Kidney epithelial cell (primary cell): ENCODE data around the gene SEMA5A. TPM values are rescaled to one million over a fixed set of nuclear protein-coding genes. Genes with fewer than 3 reads are reported as not detected.

Experiments used
- DNase-seq: peaks from one replicate; pipeline ENCODE4 v3.0.0-alpha.2; 2010; ENCODE audit warnings: low read depth
- H3K27me3 ChIP-seq: 2 replicates; pipeline ENCODE4 v1.6.0; 2011; ENCODE audit warnings: low read length; ENCODE audit not compliant: control insufficient read depth, insufficient read depth
- H3K36me3 ChIP-seq: 2 replicates; pipeline ENCODE4 v1.5.1; 2011; ENCODE audit warnings: low read length; ENCODE audit not compliant: control insufficient read depth, insufficient read depth
- H3K4me3 ChIP-seq: 2 replicates; pipeline ENCODE4 v1.5.1; 2011; ENCODE audit warnings: low read depth, mild to moderate bottlenecking, control low read depth, low read length
- CTCF ChIP-seq: IDR thresholded peaks from 2 replicates; pipeline ENCODE4 v1.5.1; 2011; ENCODE audit warnings: mild to moderate bottlenecking, moderate library complexity, low read length, control low read depth, inconsistent platforms; ENCODE audit not compliant: insufficient read depth, poor library complexity, severe bottlenecking
- total RNA-seq: library from RNA; depleted of rRNA; stranded (reverse); fragments of >200 nt; gene quantifications from 2 replicates; pipeline ENCODE4 v1.2.3, GENCODE V29; 2015

SEMA5A gene
- total RNA-seq, 1 donor from 2014 or later = 4.7 TPM

DNA sequence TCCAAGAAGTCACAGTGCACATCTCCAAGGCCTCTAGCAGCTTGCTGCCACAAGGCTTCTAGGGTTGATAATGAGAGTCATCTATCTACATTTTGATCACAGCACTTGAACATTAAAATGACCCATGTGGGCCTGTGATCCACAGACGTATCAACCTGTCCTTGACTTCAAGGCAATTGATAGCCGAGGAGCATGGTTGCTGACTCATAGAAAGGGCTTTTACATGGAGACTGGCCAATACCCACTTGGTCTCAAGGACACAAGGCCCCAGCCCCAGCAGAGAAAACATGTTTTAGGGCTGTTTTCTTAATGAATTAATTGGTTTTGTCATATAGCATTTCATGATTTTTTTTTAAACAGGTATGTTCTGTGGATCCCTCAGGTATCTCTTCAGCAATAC, 314.0 kb downstream of the SEMA5A start:
- no peak overlapping the region for H3K4me3 ChIP-seq
- DNase-seq = no peak
- TF ChIP-seq CTCF = no peak
- H3K36me3 ChIP-seq = no peaks in the 10 kb centered on the region
- H3K27me3 ChIP-seq = no peaks in the 10 kb centered on the region

- no peaks in the 10 kb centered on the region for H3K27me3 ChIP-seq
- no peak for TF ChIP-seq CTCF
- H3K36me3 ChIP-seq = no peaks in the 10 kb centered on the region
- no peak for DNase-seq
- H3K4me3 ChIP-seq = no peak overlapping the region
Observed at GRCh38 chr5:9230355-9230754, 315.5 kb downstream of the SEMA5A start.

DNA sequence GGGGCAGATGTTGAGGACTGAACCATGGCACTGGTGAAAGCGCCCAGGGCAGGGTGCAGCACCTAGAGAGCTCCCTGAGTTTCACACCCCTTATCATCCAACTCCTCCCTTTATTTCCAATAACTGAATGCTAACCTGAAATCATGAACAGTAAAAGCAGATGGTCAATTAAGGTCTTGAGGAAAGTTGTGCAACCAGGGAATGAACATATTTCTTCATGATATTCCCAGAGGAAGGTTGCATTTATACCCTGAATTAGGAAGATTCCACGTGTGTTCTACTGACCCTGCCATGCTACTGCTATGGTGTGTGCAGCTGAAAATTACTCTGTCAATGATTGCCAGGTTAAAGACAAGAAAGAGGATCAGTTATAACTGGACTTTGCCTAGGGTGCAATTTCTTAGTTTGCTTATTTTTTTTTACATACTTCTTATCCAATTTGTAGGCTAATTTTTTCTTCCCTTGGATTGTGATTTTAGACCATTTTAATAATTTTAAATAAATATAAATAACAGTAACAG, 319.8 kb downstream of the SEMA5A start:
- no peaks in the 10 kb centered on the region for H3K36me3 ChIP-seq
- H3K27me3 ChIP-seq = no peaks in the 10 kb centered on the region
- TF ChIP-seq CTCF = no peak
- DNase-seq = no peak
- H3K4me3 ChIP-seq = no peak overlapping the region

- Histone ChIP-seq H3K27me3 (no peaks in the 10 kb centered on the region), H3K36me3 (no peaks in the 10 kb centered on the region), H3K4me3 (no peak overlapping the region)
- DNase-seq = no peak
- no peak for TF ChIP-seq CTCF
Observed at GRCh38 chr5:9222054-9222976, 323.6 kb downstream of the SEMA5A start.

- no peak overlapping the region for H3K4me3 ChIP-seq
- no peak for TF ChIP-seq CTCF
- H3K27me3 ChIP-seq = no peaks in the 10 kb centered on the region
- H3K36me3 ChIP-seq = no peaks in the 10 kb centered on the region
- DNase-seq = no peak
Observed at GRCh38 chr5:9218358-9218757, 327.5 kb downstream of the SEMA5A start.
